ENCODE measurements around the gene PJVK. TPM values are rescaled to one million over a fixed set of nuclear protein-coding genes. Genes with fewer than 3 reads are reported as not detected.

The PJVK gene
- total and polyA plus RNA-seq, 2 of the 13 experiments (the other 11 are each of a cell fraction or from before 2014, with no cell fraction given): 1.2 to 2.6 TPM

- TF ChIP-seq SIX1 (CRISPR knock-in tag; IDR thresholded peaks at IDR 0.05; ENCODE audit: borderline replicate concordance): no peak
- no peak for TF ChIP-seq NFKBIZ (CRISPR knock-in tag; IDR thresholded peaks at IDR 0.05)
- TF ChIP-seq KLF9 (CRISPR knock-in tag; IDR thresholded peaks at IDR 0.05; ENCODE audit: low read depth): no peak
- TF ChIP-seq NAIF1 (CRISPR knock-in tag; IDR thresholded peaks at IDR 0.05; ENCODE audit: borderline replicate concordance): no peak; the same call in 1 of the 2 replicates
- TF ChIP-seq ZNF772 (CRISPR knock-in tag; IDR thresholded peaks at IDR 0.05): no peak
- no peak for TF ChIP-seq ARID3A (IDR thresholded peaks at IDR 0.05; ENCODE audit: low read depth, low read length)
- TF ChIP-seq, protein P1, sequence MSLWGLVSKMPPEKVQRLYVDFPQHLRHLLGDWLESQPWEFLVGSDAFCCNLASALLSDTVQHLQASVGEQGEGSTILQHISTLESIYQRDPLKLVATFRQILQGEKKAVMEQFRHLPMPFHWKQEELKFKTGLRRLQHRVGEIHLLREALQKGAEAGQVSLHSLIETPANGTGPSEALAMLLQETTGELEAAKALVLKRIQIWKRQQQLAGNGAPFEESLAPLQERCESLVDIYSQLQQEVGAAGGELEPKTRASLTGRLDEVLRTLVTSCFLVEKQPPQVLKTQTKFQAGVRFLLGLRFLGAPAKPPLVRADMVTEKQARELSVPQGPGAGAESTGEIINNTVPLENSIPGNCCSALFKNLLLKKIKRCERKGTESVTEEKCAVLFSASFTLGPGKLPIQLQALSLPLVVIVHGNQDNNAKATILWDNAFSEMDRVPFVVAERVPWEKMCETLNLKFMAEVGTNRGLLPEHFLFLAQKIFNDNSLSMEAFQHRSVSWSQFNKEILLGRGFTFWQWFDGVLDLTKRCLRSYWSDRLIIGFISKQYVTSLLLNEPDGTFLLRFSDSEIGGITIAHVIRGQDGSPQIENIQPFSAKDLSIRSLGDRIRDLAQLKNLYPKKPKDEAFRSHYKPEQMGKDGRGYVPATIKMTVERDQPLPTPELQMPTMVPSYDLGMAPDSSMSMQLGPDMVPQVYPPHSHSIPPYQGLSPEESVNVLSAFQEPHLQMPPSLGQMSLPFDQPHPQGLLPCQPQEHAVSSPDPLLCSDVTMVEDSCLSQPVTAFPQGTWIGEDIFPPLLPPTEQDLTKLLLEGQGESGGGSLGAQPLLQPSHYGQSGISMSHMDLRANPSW (CRISPR knock-in tag; IDR thresholded peaks at IDR 0.05; ENCODE audit: borderline replicate concordance): no peak
- peak; percentile 39; the same call in 1 of the 2 replicates for TF ChIP-seq ARHGAP35 (CRISPR knock-in tag; IDR thresholded peaks at IDR 0.05; ENCODE audit: borderline replicate concordance)
- no peak for TF ChIP-seq ZNF773 (CRISPR knock-in tag; IDR thresholded peaks at IDR 0.05; ENCODE audit: borderline replicate concordance)
- TF ChIP-seq ZNF546 (CRISPR knock-in tag; conservative IDR thresholded peaks at IDR 0.05): no peak
- peak; percentile 56 for TF ChIP-seq CREM (IDR thresholded peaks at IDR 0.05)
- TF ChIP-seq CREM (CRISPR knock-in tag; IDR thresholded peaks at IDR 0.05): no peak
- TF ChIP-seq YEATS4 (CRISPR knock-in tag; IDR thresholded peaks at IDR 0.05; ENCODE audit: borderline replicate concordance): no peak; the same call in 1 of the 2 replicates
- TF ChIP-seq IKZF5 (CRISPR knock-in tag; IDR thresholded peaks at IDR 0.05): 0 out of 2 replicates have a peak, but pooled peaks have one; percentile 26
- TF ChIP-seq BHLHE40 (IDR thresholded peaks at IDR 0.05; ENCODE audit: low read length): no peak
- 0 out of 2 replicates have a peak, but pooled peaks have one; percentile 56 for TF ChIP-seq FOXC1 (CRISPR knock-in tag; IDR thresholded peaks at IDR 0.05; ENCODE audit: borderline replicate concordance)
- TF ChIP-seq HDAC6 (IDR thresholded peaks at IDR 0.05; ENCODE audit: low read depth, low read length): no peak
- no peak for TF ChIP-seq DNMT3B (CRISPR knock-in tag; conservative IDR thresholded peaks at IDR 0.05)
- TF ChIP-seq, protein P2, sequence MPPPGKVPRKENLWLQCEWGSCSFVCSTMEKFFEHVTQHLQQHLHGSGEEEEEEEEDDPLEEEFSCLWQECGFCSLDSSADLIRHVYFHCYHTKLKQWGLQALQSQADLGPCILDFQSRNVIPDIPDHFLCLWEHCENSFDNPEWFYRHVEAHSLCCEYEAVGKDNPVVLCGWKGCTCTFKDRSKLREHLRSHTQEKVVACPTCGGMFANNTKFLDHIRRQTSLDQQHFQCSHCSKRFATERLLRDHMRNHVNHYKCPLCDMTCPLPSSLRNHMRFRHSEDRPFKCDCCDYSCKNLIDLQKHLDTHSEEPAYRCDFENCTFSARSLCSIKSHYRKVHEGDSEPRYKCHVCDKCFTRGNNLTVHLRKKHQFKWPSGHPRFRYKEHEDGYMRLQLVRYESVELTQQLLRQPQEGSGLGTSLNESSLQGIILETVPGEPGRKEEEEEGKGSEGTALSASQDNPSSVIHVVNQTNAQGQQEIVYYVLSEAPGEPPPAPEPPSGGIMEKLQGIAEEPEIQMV (CRISPR knock-in tag; IDR thresholded peaks at IDR 0.05; ENCODE audit: low read depth): no peak
- TF ChIP-seq ISX (CRISPR knock-in tag; conservative IDR thresholded peaks at IDR 0.05): no peak
- TF ChIP-seq, protein P3, sequence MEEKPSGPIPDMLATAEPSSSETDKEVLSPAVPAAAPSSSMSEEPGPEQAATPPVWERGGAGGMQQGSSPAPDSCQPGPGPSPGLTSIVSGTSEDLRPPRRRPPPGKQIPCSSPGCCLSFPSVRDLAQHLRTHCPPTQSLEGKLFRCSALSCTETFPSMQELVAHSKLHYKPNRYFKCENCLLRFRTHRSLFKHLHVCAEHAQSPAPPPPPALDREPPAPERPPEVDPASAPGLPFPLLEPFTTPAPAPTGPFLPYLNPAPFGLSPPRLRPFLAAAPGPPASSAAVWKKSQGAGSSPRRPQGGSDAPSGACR (CRISPR knock-in tag; IDR thresholded peaks at IDR 0.05): 0 out of 2 replicates have a peak, but pooled peaks have one; percentile 23
- TF ChIP-seq ISL2 (CRISPR knock-in tag; IDR thresholded peaks at IDR 0.05): no peak
- peak; percentile 86 for TF ChIP-seq ZNF263 (CRISPR knock-in tag; IDR thresholded peaks at IDR 0.05)
These were observed 37.5 kb upstream of the PJVK start (continued) for GRCh38 chr2:178413472-178414265.
